HEK293 (cell line): ENCODE results near the gene GON7.

Experiments used
- CTCF ChIP-seq: fragments of 450-650 bp; formaldehyde crosslinking; IDR thresholded peaks from 2 replicates; pipeline ENCODE4 v1.5.1; 2016; ENCODE audit warnings: missing biosample characterization, missing genetic modification characterization
- KLF9 ChIP-seq: fragments of 450-650 bp; formaldehyde crosslinking; IDR thresholded peaks from 2 replicates; pipeline ENCODE4 v1.5.1; 2016; ENCODE audit warnings: missing biosample characterization, missing genetic modification characterization, low read depth
- ZBTB20 ChIP-seq: fragments of 450-650 bp; formaldehyde crosslinking; IDR thresholded peaks from 2 replicates; pipeline ENCODE4 v1.5.1; 2016; ENCODE audit warnings: missing biosample characterization, missing genetic modification characterization
- ZFP3 ChIP-seq: fragments of 450-650 bp; formaldehyde crosslinking; IDR thresholded peaks from 2 replicates; pipeline ENCODE4 v1.5.1; 2016; ENCODE audit warnings: low read depth, missing biosample characterization, missing genetic modification characterization
- ZNF10 ChIP-seq: fragments of 450-650 bp; formaldehyde crosslinking; IDR thresholded peaks from 2 replicates; pipeline ENCODE4 v1.5.1; 2017; ENCODE audit warnings: missing biosample characterization, missing genetic modification characterization
- ZNF16 ChIP-seq: fragments of 450-650 bp; formaldehyde crosslinking; IDR thresholded peaks from 2 replicates; pipeline ENCODE4 v1.5.1; 2016; ENCODE audit warnings: low read depth, missing biosample characterization, missing genetic modification characterization
- ZNF23 ChIP-seq: fragments of 450-650 bp; formaldehyde crosslinking; IDR thresholded peaks from 2 replicates; pipeline ENCODE4 v1.5.1; 2016; ENCODE audit warnings: missing biosample characterization, missing genetic modification characterization, borderline replicate concordance
- ZNF658 ChIP-seq: fragments of 450-650 bp; formaldehyde crosslinking; IDR thresholded peaks from 2 replicates; pipeline ENCODE4; 2016; ENCODE audit warnings: missing biosample characterization, missing genetic modification characterization
- ZNF704 ChIP-seq: fragments of 450-650 bp; formaldehyde crosslinking; IDR thresholded peaks from 2 replicates; pipeline ENCODE4 v1.5.1; 2016; ENCODE audit warnings: missing biosample characterization, missing genetic modification characterization

- TF ChIP-seq ZNF16 (tag by site-specific recombination) (no peak), ZNF704 (tag by site-specific recombination) (no peak), KLF9 (tag by site-specific recombination) (no peak), CTCF (tag by site-specific recombination) (no peak), ZNF10 (tag by site-specific recombination) (no peak), ZNF23 (tag by site-specific recombination) (no peak), ZBTB20 (tag by site-specific recombination) (no peak), ZNF658 (tag by site-specific recombination) (no peak), ZFP3 (tag by site-specific recombination) (no peak)
These were observed 23.1 kb downstream of the GON7 start for GRCh38 chr14:93183596-93184317.
